Keratinocyte (primary cell): ENCODE results near the gene ZNF804B. TPM values are rescaled to one million over a fixed set of nuclear protein-coding genes. Genes with fewer than 3 reads are reported as not detected.

Source experiments
- DNase-seq: peaks from one replicate; pipeline ENCODE4 v3.0.0-alpha.2; 2011; ENCODE audit warnings: low read depth, missing footprints, low spot score
- FAIRE-seq: peaks from 2 replicates; lab custom pipeline; 2011; peaks lifted over from hg19 to GRCh38; lab: Jason Lieb, UNC
- H2AFZ ChIP-seq: 2 replicates; pipeline ENCODE4 v1.6.0; 2012; ENCODE audit warnings: low read length, control low read depth, inconsistent platforms; ENCODE audit not compliant: control insufficient read depth
- H3K27ac ChIP-seq: 2 replicates; pipeline ENCODE4 v1.5.1; 2011; ENCODE audit warnings: low read length; ENCODE audit not compliant: control insufficient read depth, insufficient read depth
- H3K27me3 ChIP-seq: 3 replicates; pipeline ENCODE4 v1.6.0; 2011; ENCODE audit warnings: low read length; ENCODE audit not compliant: control insufficient read depth, insufficient read depth; ENCODE audit errors: extremely low read depth
- H3K36me3 ChIP-seq, 2 experiments: 2 replicates in 1 of 2; 3 replicates in 1 of 2; pipeline ENCODE4 v1.5.1; 2011; ENCODE audit warnings: low read length in 2 of 2, mild to moderate bottlenecking in 1 of 2; ENCODE audit not compliant: control insufficient read depth in 2 of 2, insufficient read depth in 2 of 2; ENCODE audit errors: extremely low read depth in 1 of 2
- H3K4me1 ChIP-seq: 3 replicates; pipeline ENCODE4 v1.5.1; 2011; ENCODE audit warnings: low read length; ENCODE audit not compliant: control insufficient read depth, insufficient read depth; ENCODE audit errors: extremely low read depth
- H3K4me2 ChIP-seq: 3 replicates; pipeline ENCODE4 v1.6.0; 2011; ENCODE audit warnings: low read depth, low read length; ENCODE audit not compliant: control insufficient read depth, insufficient read depth; ENCODE audit errors: extremely low read depth
- H3K4me3 ChIP-seq, 3 experiments: fragments of 200-600 bp in 1 of 3; sonication (generic) in 1 of 3; 2 replicates in 2 of 3; 3 replicates in 1 of 3; pipeline ENCODE4 v1.5.1; 2011 to 2016; ENCODE audit warnings: low read length in 3 of 3, mild to moderate bottlenecking in 3 of 3, control low read depth in 2 of 3, inconsistent platforms in 1 of 3, low read depth in 1 of 3, mixed read lengths in 1 of 3, mixed run types in 1 of 3, moderate library complexity in 1 of 3; ENCODE audit not compliant: control insufficient read depth in 2 of 3, insufficient read depth in 2 of 3; ENCODE audit errors: extremely low read depth in 1 of 3
- H3K79me2 ChIP-seq: 2 replicates; pipeline ENCODE4 v1.6.0; 2012; ENCODE audit warnings: low read length; ENCODE audit not compliant: control insufficient read depth, insufficient read depth
- H3K9ac ChIP-seq: 3 replicates; pipeline ENCODE4 v1.6.0; 2011; ENCODE audit warnings: low read length; ENCODE audit not compliant: control insufficient read depth, insufficient read depth; ENCODE audit errors: extremely low read depth
- H3K9me1 ChIP-seq: 3 replicates; pipeline ENCODE4 v1.6.0; 2011; ENCODE audit warnings: low read length; ENCODE audit not compliant: control insufficient read depth, insufficient read depth; ENCODE audit errors: extremely low read depth
- H3K9me3 ChIP-seq: 2 replicates; pipeline ENCODE4 v1.5.1; 2012; ENCODE audit warnings: low read depth, low read length; ENCODE audit not compliant: control insufficient read depth
- H4K20me1 ChIP-seq: 3 replicates; pipeline ENCODE4 v1.6.0; 2011; ENCODE audit warnings: low read length; ENCODE audit not compliant: control insufficient read depth, insufficient read depth; ENCODE audit errors: extremely low read depth
- CTCF ChIP-seq, 3 experiments: IDR thresholded peaks in 1 of 3; conservative IDR thresholded peaks in 1 of 3; optimal IDR thresholded peaks in 1 of 3; 2 replicates in 2 of 3; 3 replicates in 1 of 3; pipeline versions ENCODE3 to v1.5.1; 2011; ENCODE audit warnings: low read length in 3 of 3, mild to moderate bottlenecking in 3 of 3, moderate library complexity in 2 of 3, control low read depth in 1 of 3, inconsistent platforms in 1 of 3; ENCODE audit not compliant: insufficient read depth in 2 of 3; ENCODE audit errors: extremely low read depth in 1 of 3
- EZH2 ChIP-seq: IDR thresholded peaks from one replicate; pipeline ENCODE4 v1.6.1; 2012; ENCODE audit warnings: inconsistent platforms, mild to moderate bottlenecking, low read length, moderate library complexity
- dilution Hi-C: fragments of 300-500 bp; cut with MboI; formaldehyde crosslinking; loops from one replicate; pipeline ENCODE4 v1.7.0; 2020; ENCODE audit warnings: low sequenced_read_pairs; ENCODE audit not compliant: extremely low pct_ligation_motif_present
- polyA plus RNA-seq, 5 experiments: library from polyadenylated mRNA; depleted of rRNA in 3 of 5; stranded (reverse) in 3 of 5; stranded (forward) in 1 of 5; unstranded in 1 of 5; fragments of >200 nt; gene quantifications; 1 replicate in 1 of 5; 2 replicates in 3 of 5; 3 replicates in 1 of 5; pipeline versions ENCODE4 v1.2.1 to v1.2.3, GENCODE V29; 2011 to 2012; ENCODE audit warnings: missing spikeins in 2 of 5, low read depth in 1 of 5, low replicate concordance in 1 of 5

Gene ZNF804B
- polyA plus RNA-seq, 1 donor (not counting 4 experiments of a cell fraction or from before 2014, with no cell fraction given) = not detected

DNA sequence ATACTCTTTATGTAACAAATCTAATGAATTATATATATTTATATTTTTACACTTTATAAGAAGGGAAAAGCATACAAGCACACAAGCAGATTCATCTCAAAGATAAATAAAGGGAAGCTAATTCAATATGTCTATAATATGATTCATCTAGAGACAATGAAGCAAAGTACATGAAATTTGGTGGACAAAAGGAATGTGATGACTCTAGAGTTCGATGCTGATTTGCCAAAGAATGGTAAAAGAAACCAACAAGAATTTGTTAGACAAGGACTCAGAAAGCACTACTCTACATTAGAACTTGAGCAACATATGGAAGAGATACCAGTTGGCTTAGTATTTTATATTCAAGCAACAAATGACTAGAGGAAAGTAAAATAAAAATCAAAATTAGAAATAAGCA is 572.5 kb downstream of the ZNF804B start:
- Histone ChIP-seq H4K20me1 (no peaks in the 10 kb centered on the region), H3K79me2 (no peaks in the 10 kb centered on the region), H3K4me2 (no peak overlapping the region), H3K9ac (no peak overlapping the region), H3K9me3 (no peaks in the 10 kb centered on the region), H3K27ac (no peak overlapping the region), H3K9me1 (no peaks in the 10 kb centered on the region), H3K27me3 (no peaks in the 10 kb centered on the region), H3K4me3 (no peak overlapping the region), H3K4me1 (no peaks in the 10 kb centered on the region), H3K36me3 (no peaks in the 10 kb centered on the region), H2AFZ (no peak overlapping the region)
- TF ChIP-seq EZH2 (no peak), CTCF (optimal IDR thresholded peaks at IDR 0.05 in 1 of 3, IDR thresholded peaks at IDR 0.05 in 1 of 3, conservative IDR thresholded peaks at IDR 0.05 in 1 of 3; ENCODE audit: extremely low read depth in 1 of 3, insufficient read depth in 2 of 3, low read length in 3 of 3) (no peak)
- dilution Hi-C loops = no loop called here
- DNase-seq = no peak
- FAIRE-seq = no peak

DNA sequence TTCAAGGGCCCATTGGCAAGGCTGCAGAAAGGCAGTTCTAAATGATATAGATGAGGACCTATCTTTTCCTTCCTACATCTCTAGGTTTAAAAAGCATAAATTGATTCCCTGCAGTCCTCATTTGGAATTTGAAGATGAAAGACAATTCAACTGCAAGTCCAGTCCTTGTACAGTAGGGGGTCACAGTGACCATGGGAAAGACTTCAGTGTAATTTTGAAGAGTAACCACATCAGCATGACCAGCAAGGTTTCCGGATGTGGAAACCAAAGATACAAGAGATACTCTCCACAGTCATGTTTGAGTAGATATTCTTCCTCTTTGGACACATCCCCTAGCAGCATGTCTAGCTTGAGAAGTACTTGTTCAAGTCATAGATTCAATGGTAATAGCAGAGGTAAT is 575.3 kb downstream of the ZNF804B start:
- Histone ChIP-seq H3K27ac (no peak overlapping the region), H2AFZ (no peak overlapping the region), H3K79me2 (no peaks in the 10 kb centered on the region), H3K27me3 (no peaks in the 10 kb centered on the region), H3K4me1 (no peaks in the 10 kb centered on the region), H3K4me2 (no peak overlapping the region), H3K9me1 (no peaks in the 10 kb centered on the region), H3K9me3 (no peaks in the 10 kb centered on the region), H4K20me1 (no peaks in the 10 kb centered on the region), H3K36me3 (no peaks in the 10 kb centered on the region), H3K9ac (no peak overlapping the region), H3K4me3 (no peak overlapping the region)
- DNase-seq = no peak
- no peak for FAIRE-seq
- dilution Hi-C loops = no loop called here
- TF ChIP-seq EZH2 = no peak
- TF ChIP-seq CTCF (optimal IDR thresholded peaks at IDR 0.05 in 1 of 3, IDR thresholded peaks at IDR 0.05 in 1 of 3, conservative IDR thresholded peaks at IDR 0.05 in 1 of 3; ENCODE audit: extremely low read depth in 1 of 3, insufficient read depth in 2 of 3, low read length in 3 of 3) = no peak
